NK-92 (cell line): ENCODE data around the gene NDFIP1.

ENCODE experiments used
- DNase-seq: peaks from one replicate; lab custom pipeline; 2025; ENCODE audit not compliant: unreplicated experiment; lab: John Stamatoyannopoulos, UW

The NDFIP1 gene

GRCh38 chr5:142091012-142091411, 17.6 kb upstream of the NDFIP1 start:
- no peak for DNase-seq

DNA sequence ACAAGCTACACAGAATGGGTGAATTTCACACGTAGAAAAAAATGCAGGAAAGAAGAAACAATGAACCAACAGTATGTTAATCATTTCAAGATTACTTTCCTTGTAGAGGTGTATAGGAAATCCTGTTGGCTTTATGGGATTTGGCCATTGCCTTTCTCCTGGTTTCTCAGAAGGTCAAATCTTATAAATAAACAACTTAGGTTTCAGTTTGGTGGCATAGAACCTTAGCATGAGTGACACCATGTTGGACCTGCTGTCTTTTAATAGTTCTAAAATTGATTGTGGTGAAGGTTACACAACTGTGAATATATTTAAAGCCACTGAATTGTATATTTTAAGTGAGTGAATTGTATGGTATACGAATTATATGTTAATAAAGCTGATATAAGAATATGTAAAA, 16.7 kb upstream of the NDFIP1 start:
- no peak for DNase-seq

DNA sequence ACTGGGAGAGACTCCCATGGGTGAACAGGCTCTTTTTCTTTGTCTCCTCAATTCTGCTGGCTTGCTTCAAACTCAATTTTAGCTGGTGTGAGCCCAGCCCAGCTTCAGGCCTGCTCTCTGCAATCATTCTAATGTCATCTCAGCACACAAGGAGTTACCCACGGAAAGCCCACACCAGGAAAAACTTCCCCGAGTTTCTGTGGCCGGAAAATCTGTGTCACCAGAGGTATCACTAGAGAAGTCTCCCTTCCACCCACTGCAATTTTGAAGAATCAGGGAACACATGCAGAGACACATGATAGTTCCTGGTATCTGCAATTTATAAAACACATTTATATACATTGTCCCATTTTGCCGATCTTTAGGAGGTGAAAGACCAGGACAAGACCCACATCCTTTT, 13.5 kb upstream of the NDFIP1 start:
- no peak for DNase-seq

DNA sequence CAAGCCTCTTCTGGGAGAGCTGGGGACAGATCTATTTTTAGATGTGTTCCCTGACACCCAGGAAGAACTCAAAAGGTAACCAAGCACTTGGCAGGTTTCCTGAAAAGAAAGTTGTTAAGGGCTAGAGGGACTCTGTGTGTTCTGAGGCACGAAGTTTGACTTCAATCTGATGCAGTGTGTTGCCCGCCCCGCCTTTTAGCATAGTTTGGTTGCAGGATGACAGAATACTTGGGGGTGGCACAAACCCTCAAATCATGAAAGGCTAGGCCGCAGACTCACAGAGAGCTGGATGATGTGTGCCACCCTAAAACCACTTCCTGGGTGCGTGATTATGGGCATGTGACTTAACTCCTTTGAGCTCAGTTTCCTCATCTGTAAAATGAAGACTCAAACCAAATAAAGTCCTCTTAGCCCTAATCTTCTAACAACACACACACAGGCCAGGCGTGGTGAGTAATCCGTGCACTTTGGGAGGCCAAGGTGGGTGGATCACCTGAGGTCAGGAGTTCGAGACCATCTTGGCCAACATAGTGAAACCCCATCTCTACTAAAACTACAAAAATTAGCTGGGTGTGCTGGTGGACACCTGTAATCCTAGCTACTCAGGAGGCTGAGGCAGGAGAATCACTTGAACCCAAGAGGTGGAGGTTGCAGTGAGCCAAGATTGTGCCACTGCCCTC, 12.8 kb upstream of the NDFIP1 start:
- no peak for DNase-seq

GRCh38 chr5:142096382-142096781, 12.2 kb upstream of the NDFIP1 start:
- no peak for DNase-seq

DNA sequence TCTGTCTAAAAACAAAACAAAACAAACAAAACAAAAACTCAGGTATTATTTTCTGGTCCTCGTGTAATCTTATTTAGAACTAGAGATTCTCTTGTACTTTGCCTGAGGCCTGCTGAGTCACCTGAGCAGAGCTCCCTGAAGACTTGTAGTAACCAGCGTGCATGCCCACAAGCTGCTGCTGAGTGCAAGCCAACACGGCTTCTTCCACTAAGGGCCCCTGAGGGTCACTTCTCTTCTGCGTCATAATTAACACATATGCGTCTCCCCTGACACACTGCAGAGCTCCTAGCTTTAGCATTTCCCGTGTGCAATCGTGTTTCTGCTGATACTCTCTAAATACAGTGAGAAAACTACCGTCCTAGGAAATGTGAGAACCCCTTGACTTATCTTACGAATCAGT, 10.9 kb upstream of the NDFIP1 start:
- DNase-seq: no peak

DNA sequence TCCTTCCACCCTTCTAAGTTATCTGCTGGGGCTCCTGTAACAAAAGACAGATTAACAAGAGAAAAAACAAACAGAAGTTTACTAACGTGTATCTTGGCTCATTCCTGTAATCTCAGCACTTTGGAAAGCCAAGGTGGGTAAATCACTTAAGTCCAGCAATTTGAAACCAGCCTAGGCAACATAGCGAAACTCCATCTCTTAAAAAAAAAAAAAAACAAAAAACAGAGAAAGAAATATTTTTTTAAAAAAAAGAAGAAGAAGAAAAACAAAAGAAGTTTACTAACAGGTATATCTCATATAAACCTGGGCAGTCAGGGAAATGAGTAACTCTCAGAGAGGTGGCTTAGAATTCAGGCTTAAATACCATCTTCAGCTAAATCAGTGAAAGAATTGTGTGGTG, 10.3 kb upstream of the NDFIP1 start:
- DNase-seq: no peak

DNA sequence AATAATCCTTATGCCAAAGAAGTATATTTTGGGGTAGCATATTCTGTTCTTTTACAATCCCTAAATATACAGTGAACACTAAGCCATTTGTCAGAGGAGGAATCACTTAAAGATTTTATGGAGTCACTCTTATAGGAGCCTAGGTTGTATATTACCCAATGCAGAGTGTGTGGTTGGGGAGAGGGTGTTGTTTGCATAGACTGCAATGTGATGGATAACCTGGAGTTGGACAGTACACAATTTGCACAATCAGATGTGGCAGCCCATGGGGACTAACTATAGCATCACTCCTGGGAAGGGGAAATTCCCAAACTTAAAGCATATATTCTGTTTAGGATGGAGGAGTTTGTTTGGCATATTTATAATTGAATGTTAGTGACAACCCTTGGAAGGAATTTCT, 9.6 kb upstream of the NDFIP1 start:
- no peak for DNase-seq

DNA sequence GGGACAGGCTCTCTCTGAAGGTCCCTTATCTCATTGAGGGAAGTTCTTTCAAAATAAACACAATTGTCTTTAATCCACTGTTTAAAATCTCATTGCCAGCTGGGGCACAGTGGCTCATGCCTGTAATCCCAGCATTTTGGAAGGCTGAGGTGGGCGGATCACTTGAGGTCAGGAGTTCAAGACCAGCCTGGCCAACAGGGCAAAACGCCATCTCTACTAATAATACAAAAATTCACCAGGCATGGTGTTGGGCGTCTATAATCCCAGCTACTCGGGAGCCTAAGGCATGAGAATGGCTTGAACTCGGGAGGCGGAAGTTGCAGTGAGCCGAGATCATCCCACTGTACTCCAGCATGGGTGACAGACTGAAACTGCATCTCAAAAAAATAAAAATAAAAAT, 8.3 kb upstream of the NDFIP1 start:
- no peak for DNase-seq

- DNase-seq: no peak
Observed at GRCh38 chr5:142102980-142103740, 5.4 kb upstream of the NDFIP1 start.

DNA sequence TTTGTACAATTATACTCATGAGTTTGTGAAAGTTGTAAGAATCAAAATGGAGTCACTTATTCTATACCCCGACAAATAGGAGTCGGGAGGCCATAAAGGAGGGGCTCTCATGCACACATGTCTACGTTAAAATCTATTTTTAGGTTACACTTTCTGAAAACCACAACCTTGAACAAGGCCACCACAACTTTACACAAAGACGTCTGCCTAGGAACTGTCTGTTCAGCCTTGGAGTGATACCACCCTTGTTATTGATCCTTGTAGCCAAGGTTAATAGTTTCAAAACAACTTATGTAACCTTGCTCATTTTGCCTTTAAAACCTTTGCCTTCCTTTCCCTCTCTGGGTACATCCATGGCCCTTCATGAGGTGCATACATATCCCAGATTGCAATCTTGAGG, 4.1 kb upstream of the NDFIP1 start:
- no peak for DNase-seq

DNA sequence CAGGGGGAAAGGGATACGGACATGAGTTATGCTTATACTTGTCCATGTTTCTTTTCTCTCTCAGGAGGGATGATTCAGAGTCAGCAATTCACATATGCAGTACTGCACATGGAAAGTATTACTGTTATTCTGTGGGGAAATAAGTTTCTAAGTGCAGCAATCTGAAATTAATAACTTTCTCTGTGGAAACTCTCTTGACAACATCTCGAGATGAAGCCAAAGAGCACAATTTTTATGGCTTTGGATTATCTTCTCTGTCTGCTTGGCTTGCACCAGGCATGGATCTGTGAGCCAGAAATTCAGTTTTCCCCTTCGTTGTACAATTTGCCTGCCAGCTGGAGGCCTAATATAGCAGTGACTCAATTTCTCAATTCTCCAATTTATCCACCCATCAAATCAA, 2.5 kb upstream of the NDFIP1 start:
- DNase-seq: no peak

- DNase-seq: no peak
Observed at GRCh38 chr5:142107036-142107735, 1.4 kb upstream of the NDFIP1 start.

- no peak for DNase-seq
Observed at GRCh38 chr5:142107736-142108431, 695 bp upstream of the NDFIP1 start.

DNA sequence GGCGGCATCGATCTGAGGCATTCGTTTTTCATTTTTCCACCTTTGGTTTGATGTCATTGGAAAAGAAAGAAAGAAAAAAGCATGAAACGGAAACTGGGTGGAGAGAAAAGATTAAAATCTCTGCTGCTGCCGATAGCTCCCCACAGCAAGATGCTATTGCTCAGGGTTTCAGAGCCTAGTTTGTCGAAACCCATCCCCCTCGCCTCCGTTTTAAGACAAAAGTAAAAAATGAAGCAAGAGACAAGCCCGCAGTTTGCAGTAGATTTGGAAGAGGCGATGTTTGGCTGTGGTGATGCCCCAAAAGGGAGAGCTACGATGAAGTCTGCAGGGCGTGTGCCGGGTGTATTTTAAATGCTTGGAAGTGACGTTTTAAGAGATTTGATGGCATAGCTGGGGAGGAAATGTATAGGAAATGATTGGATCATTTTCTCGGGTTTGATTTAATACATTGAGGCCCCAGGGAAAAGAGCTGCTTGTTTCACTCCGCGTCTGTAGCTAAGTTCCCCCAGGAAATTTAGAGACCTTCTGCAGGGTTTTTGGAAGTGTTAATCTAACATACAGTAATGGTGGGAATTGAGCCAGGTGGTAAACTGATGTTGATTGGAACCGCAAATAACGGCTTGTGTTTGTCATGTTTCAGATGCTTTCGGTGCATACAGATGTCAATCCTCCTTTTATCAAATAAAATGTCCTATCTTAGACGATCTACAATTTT, 909 bp downstream of the NDFIP1 start:
- no peak for DNase-seq

- no peak for DNase-seq
Observed at GRCh38 chr5:142110046-142110531, 1.5 kb downstream of the NDFIP1 start.

DNA sequence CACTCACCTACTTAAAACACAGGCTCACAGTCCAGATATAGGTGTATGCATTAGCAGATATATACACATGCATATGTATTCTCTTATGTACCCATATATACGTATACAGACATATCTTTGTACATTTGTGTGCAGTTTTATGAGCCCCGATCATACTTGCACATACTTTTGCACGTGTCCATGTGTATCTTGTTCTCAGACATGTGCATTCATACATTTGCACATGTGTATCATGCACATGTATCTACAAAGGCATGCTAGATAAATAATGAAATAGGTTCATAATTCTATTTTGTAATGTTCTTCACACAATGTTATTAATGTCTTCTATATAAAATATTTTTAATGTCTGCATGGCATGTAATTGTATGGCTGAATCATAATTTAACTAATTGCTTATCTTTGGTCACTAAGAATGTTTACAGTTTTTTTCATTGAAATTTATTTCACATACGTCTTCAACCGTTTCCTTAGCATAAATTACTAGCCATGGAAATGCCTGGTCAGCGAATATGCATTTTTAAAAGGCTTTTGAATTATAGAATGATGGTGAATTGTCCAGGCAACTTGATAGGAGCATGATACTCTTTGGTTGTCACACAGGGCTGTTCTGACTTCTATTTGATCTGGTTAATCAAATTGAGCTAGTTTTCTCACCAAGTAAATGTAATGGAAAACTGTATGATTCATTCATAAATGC, 2.6 kb downstream of the NDFIP1 start:
- no peak for DNase-seq

- no peak for DNase-seq
Observed at GRCh38 chr5:142114687-142115086, 6.1 kb downstream of the NDFIP1 start.

DNA sequence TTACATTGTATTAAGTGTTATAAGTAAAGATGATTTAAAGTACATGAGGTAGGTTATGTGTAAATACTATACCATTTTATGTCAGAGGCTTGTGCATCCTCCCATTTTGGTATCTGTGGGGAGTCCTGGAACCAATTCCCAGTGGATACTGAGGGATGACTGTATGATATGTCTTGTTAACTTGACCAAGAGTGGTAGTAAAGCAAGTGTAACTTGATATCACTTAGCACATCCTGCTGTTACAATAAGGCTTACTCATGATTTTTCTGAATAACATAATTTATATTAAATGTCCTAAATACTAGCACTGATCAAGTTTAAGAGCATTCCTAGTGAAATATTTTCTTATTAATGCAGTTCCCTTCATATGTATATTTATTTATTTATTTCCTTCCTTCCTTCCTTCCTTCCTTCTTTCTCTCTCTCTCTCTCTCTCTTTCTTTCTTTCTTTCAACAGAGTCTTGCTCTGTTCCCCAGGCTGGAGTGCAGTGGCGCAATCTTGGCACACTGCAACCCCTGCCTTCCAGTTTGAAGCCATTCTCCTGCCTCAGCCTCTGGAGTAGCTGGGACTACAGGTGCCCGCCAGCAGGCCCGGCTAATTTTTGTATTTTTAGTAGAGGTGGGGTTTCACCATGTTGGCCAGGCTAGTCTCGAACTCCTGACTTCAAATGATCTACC, 7.5 kb downstream of the NDFIP1 start:
- no peak for DNase-seq
